NB4 (cell line): ENCODE results near the gene TAAR1.

Source experiments
- MYC ChIP-seq: IDR thresholded peaks from 2 replicates; pipeline ENCODE4 v1.6.1; 2011; ENCODE audit warnings: low read depth, low read length
- POLR2A ChIP-seq: IDR thresholded peaks from 2 replicates; pipeline ENCODE4 v1.6.1; 2011; ENCODE audit warnings: mild to moderate bottlenecking; ENCODE audit not compliant: insufficient read length; ENCODE audit errors: extremely low read depth
- TF ChIP-seq, protein P1 (sequence below): IDR thresholded peaks from one replicate; pipeline ENCODE4 v1.5.1; 2012; ENCODE audit warnings: low read depth, low read length
- TF ChIP-seq, protein P2 (sequence below): IDR thresholded peaks from 2 replicates; pipeline ENCODE4 v1.6.1; 2011; ENCODE audit warnings: low read depth, low read length

GRCh38 chr6:132598473-132598872 is 60.5 kb downstream of the TAAR1 start:
- TF ChIP-seq, protein P1, sequence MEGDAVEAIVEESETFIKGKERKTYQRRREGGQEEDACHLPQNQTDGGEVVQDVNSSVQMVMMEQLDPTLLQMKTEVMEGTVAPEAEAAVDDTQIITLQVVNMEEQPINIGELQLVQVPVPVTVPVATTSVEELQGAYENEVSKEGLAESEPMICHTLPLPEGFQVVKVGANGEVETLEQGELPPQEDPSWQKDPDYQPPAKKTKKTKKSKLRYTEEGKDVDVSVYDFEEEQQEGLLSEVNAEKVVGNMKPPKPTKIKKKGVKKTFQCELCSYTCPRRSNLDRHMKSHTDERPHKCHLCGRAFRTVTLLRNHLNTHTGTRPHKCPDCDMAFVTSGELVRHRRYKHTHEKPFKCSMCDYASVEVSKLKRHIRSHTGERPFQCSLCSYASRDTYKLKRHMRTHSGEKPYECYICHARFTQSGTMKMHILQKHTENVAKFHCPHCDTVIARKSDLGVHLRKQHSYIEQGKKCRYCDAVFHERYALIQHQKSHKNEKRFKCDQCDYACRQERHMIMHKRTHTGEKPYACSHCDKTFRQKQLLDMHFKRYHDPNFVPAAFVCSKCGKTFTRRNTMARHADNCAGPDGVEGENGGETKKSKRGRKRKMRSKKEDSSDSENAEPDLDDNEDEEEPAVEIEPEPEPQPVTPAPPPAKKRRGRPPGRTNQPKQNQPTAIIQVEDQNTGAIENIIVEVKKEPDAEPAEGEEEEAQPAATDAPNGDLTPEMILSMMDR: peak; percentile 44
- TF ChIP-seq POLR2A (no peak), MYC (no peak)
- TF ChIP-seq, protein P2, sequence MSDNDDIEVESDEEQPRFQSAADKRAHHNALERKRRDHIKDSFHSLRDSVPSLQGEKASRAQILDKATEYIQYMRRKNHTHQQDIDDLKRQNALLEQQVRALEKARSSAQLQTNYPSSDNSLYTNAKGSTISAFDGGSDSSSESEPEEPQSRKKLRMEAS: no peak
